Measurements from ENCODE around the gene FAM174C.
A peak's percentile ranks its signal among the peaks of the same experiment; 100 is the strongest.
"Not testable (repeated sequence)": the region's sequence is repeated elsewhere in the genome, so short reads cannot be mapped to it uniquely, and the experiment has no call there.

FAM174C gene

DNA sequence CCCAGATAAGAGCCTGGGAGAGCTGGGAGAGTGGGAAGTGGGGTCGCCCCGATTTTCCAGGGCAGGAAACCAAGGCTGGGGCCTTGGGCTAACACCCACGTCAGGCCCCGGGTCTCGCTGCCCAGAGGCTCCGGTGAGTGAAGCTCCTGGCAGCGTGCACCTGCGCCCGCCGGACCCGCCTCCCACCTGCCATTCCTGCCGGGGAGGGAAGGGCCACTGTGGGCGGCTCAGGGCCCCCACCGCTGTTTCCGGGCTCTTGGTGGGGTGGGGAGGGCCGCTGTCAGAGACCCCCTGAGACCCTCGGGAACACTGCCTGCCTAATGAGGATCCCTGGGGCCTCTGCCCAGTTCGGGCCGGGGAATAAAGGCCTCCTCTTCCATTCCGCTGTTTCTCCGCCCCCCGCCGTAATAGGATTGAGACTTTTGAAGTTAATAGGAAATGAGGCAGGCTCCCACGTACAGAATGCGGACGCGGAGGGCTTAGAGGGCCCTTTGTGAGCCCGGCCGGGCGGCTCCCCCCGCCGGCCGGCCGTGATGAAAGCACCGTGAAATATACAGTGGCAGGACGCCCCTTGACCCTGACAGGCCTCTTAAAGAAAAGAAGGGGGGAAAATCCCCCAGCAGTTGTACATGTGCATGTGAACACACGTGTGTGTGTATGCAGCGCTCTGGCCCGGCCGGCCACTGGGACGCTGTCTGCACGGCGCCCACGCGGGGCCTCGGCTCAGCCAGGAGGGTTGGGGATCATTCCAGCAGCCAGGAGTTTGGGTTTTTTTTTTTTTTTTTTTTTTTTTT lies 43.5 kb downstream of the FAM174C start:
- no peaks in the 10 kb centered on the region for H3K9me3 ChIP-seq (ENCODE audit: control insufficient read depth, low read length)
- no peak overlapping the region for H3K4me3 ChIP-seq (ENCODE audit: low read depth, low read length)
- H3K36me3 ChIP-seq (ENCODE audit: control insufficient read depth, insufficient read depth, low read length) = no peaks in the 10 kb centered on the region
- TF ChIP-seq, protein P1, sequence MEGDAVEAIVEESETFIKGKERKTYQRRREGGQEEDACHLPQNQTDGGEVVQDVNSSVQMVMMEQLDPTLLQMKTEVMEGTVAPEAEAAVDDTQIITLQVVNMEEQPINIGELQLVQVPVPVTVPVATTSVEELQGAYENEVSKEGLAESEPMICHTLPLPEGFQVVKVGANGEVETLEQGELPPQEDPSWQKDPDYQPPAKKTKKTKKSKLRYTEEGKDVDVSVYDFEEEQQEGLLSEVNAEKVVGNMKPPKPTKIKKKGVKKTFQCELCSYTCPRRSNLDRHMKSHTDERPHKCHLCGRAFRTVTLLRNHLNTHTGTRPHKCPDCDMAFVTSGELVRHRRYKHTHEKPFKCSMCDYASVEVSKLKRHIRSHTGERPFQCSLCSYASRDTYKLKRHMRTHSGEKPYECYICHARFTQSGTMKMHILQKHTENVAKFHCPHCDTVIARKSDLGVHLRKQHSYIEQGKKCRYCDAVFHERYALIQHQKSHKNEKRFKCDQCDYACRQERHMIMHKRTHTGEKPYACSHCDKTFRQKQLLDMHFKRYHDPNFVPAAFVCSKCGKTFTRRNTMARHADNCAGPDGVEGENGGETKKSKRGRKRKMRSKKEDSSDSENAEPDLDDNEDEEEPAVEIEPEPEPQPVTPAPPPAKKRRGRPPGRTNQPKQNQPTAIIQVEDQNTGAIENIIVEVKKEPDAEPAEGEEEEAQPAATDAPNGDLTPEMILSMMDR (IDR thresholded peaks at IDR 0.05) = no peak
- no peak overlapping the region for H3K9ac ChIP-seq
- H3K27me3 ChIP-seq (ENCODE audit: control insufficient read depth, insufficient read depth, low read length) = no peaks in the 10 kb centered on the region
- H2AFZ ChIP-seq = no peak overlapping the region
- no peak overlapping the region for H3K4me2 ChIP-seq (ENCODE audit: low read length)
- no peak overlapping the region for H3K27ac ChIP-seq
- no peaks in the 10 kb centered on the region for H3K4me1 ChIP-seq
- no peaks in the 10 kb centered on the region for H3K79me2 ChIP-seq

DNA sequence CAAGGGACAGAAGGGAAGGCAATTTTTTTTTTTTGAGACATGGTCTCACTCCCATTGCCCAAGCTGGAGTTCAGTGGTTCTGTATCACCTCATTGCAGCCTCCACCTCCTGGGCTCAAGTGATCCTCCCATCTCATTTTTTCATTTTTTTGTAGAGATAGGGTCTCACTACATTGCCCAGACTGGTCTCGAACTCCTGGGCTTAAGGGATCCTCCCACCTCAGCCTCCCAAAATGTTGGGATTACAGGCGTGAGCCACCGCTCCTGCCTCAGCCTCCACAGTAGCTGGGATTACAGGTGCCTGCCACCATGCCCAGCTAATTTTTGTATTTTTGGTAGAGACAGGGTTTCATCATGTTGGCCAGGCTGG lies 44.9 kb downstream of the FAM174C start:
- H3K36me3 ChIP-seq (ENCODE audit: control insufficient read depth, insufficient read depth, low read length); H3K27me3 ChIP-seq (ENCODE audit: control insufficient read depth, insufficient read depth, low read length); H3K9me3 ChIP-seq (ENCODE audit: control insufficient read depth, low read length); H3K4me2 ChIP-seq (ENCODE audit: low read length); H3K79me2 ChIP-seq; H3K9ac ChIP-seq; H3K4me3 ChIP-seq (ENCODE audit: low read depth, low read length); H3K4me1 ChIP-seq; H2AFZ ChIP-seq; H3K27ac ChIP-seq: not testable (repeated sequence)

DNA sequence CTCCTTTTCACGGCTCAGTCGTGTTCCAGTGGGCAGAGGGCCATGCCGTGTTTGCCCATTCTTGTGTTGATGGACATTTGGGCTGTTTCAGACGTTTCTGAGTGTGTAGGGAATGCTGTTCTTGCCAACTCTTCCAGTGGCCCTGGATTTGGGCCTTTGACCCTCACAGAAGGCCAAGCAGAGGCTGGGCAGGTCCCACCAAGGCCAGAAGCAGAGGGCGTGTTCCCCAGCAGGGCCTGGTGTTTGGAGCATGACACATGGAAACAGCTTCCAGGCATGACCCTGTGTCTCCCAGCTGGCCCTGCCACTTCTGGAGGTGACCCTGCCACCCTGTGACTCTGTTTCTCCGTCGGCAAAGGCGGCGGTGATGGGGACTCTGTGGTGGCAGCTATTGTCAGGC lies 46.2 kb downstream of the FAM174C start:
- Histone ChIP-seq H3K4me1 (no peaks in the 10 kb centered on the region), H3K4me3 (ENCODE audit: low read depth, low read length) (no peak overlapping the region), H3K79me2 (no peaks in the 10 kb centered on the region), H3K36me3 (ENCODE audit: control insufficient read depth, insufficient read depth, low read length) (no peaks in the 10 kb centered on the region), H2AFZ (no peak overlapping the region), H3K27ac (no peak overlapping the region), H3K9me3 (ENCODE audit: control insufficient read depth, low read length) (no peaks in the 10 kb centered on the region), H3K9ac (no peak overlapping the region), H3K27me3 (ENCODE audit: control insufficient read depth, insufficient read depth, low read length) (no peaks in the 10 kb centered on the region), H3K4me2 (ENCODE audit: low read length) (no peak overlapping the region)
- TF ChIP-seq, protein P1 (IDR thresholded peaks at IDR 0.05) = no peak

DNA sequence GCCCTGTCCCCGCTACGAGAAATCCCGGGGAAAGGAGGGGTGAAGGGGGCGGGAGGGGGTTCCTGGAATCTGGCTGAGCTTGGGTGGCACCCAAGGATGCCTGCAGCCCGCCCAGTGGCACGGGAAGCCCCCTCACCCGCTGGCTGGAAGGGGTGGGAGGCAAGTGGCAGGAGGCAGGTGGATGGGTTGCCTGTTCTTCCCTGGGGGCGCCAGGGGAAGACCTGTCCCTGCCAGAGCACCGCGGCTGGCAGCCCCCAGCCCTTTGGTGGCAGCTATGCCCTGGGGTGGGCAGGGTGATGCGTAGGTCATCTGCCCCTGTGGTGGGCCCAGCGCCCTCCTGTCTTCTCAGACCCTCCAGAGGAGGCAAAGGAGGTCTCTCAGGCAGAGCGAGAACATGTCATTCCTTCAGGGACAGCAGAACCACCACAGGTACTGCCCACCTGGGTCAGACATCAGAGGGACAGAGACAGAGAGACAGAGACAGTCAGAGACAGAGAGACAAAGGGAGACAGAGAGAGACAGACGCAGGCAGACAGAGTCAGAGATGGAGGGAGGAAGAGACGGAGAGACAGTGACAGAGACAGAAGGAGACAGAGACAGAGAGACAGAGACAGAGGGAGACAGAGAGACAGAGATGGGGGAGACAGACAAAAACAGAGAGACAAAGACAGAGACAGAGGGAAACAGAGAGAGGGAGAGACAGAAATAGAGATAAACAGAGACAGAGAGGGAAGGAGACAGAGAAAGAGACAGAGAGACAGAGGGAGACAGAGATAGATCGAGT lies 47.1 kb downstream of the FAM174C start:
- H3K27ac ChIP-seq = no peak overlapping the region
- H2AFZ ChIP-seq = no peak overlapping the region
- TF ChIP-seq, protein P1 (IDR thresholded peaks at IDR 0.05) = no peak
- H3K4me1 ChIP-seq = no peaks in the 10 kb centered on the region
- no peak overlapping the region for H3K4me2 ChIP-seq (ENCODE audit: low read length)
- H3K36me3 ChIP-seq (ENCODE audit: control insufficient read depth, insufficient read depth, low read length) = no peaks in the 10 kb centered on the region
- H3K9ac ChIP-seq = no peak overlapping the region
- no peak overlapping the region for H3K4me3 ChIP-seq (ENCODE audit: low read depth, low read length)
- H3K79me2 ChIP-seq = no peaks in the 10 kb centered on the region
- no peaks in the 10 kb centered on the region for H3K27me3 ChIP-seq (ENCODE audit: control insufficient read depth, insufficient read depth, low read length)
- H3K9me3 ChIP-seq (ENCODE audit: control insufficient read depth, low read length) = no peaks in the 10 kb centered on the region

DNA sequence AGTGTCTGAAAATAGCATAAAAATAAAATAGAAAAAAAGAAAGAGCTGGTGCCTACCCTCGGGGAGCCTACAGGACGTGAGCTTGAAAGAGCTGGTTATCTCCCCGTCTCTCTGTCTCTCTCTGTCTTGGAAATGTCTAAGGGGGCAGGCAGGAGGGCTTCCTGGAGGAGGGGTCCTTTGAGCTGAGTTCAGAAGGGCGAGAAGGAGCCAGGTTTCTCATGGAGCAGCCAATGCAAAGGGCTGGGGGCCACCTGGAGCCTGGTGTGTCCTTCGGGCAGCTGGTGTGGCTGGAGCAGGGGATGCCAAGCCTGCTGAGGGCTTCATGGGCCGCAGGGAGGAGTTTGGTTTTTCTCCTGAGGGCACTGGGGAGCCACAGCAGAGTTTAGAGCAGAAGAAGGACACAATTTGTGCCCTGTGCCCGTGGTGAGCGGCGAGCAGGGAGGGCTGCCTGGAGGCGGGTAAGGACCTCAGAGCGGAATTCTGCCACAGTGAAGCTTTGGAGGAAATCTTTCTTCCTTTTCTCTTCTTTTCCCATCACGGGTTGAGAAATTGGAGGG lies 49.0 kb downstream of the FAM174C start:
- TF ChIP-seq, protein P1 (IDR thresholded peaks at IDR 0.05) = no peak
- H3K4me1 ChIP-seq = no peaks in the 10 kb centered on the region
- no peak overlapping the region for H3K9ac ChIP-seq
- no peak overlapping the region for H2AFZ ChIP-seq
- H3K4me3 ChIP-seq (ENCODE audit: low read depth, low read length) = peak overlapping the region; percentile 20
- no peaks in the 10 kb centered on the region for H3K27me3 ChIP-seq (ENCODE audit: control insufficient read depth, insufficient read depth, low read length)
- no peak overlapping the region for H3K27ac ChIP-seq
- no peaks in the 10 kb centered on the region for H3K79me2 ChIP-seq
- H3K36me3 ChIP-seq (ENCODE audit: control insufficient read depth, insufficient read depth, low read length) = no peaks in the 10 kb centered on the region
- H3K4me2 ChIP-seq (ENCODE audit: low read length) = no peak overlapping the region
- no peaks in the 10 kb centered on the region for H3K9me3 ChIP-seq (ENCODE audit: control insufficient read depth, low read length)
